Erythroblast (primary cell): Measurements from ENCODE around the gene MPHOSPH8.
"Not testable (repeated sequence)": the region's sequence is repeated elsewhere in the genome, so short reads cannot be mapped to it uniquely, and the experiment has no call there.

Source experiments
- DNase-seq, 2 experiments: peaks; one replicate each; lab custom pipeline; 2025; lab: John Stamatoyannopoulos, UW
- GATA1 ChIP-seq: IDR thresholded peaks from 2 replicates; pipeline ENCODE4 v1.6.1; 2011; ENCODE audit warnings: low read depth, mild to moderate bottlenecking, control low read depth, low read length, moderate library complexity
- POLR2A ChIP-seq: IDR thresholded peaks from 2 replicates; pipeline ENCODE4 v1.6.1; 2011; ENCODE audit warnings: mild to moderate bottlenecking, low read length

Gene MPHOSPH8

GRCh38 chr13:19605161-19605955, 28.1 kb upstream of the MPHOSPH8 start:
- TF ChIP-seq GATA1 (no peak), POLR2A (no peak)
- DNase-seq, result no peak

DNA sequence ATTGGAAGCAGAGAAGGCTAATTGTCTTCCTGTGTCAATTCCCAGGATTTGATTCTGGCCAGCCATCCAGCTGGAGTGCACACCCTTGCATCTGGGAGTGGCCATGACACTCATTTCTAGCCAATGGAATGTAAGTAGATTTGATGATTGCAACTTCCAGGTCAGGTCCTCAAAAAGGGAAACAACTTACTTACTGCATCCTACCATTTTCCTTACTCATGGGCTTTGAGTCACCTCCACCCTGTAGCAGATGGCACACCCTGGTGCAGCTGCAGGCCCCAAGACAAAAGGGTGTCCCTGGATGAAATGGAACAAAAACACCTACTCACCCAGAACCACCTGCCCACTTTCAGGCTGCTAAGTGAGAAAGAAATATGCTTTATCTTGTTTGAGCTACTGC, 27.3 kb upstream of the MPHOSPH8 start:
- peak; percentile 17 to 20 for DNase-seq
- TF ChIP-seq POLR2A (no peak), GATA1 (no peak)

DNA sequence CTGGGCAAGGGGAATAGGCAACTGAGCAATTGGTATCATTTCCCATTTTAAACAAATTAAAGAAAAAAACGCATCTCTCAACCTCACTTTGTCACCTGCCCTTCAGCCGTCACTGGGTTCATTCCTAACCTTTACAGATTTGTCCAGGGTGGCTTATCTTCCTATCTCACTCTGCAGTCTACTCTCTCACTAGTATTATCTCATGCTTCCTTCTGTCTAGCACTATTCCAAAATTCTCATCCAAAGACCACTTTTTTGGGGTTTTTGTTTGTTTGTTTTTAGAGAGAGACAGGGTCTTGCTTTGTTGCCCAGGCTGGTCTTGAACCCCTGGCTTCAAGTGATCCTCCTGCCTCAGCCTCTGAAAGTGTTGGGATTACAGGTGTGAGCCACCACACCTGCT, 26.7 kb upstream of the MPHOSPH8 start:
- TF ChIP-seq GATA1 (no peak), POLR2A (no peak)
- peak in 1 of 2 experiments; percentile 19 for DNase-seq

DNA sequence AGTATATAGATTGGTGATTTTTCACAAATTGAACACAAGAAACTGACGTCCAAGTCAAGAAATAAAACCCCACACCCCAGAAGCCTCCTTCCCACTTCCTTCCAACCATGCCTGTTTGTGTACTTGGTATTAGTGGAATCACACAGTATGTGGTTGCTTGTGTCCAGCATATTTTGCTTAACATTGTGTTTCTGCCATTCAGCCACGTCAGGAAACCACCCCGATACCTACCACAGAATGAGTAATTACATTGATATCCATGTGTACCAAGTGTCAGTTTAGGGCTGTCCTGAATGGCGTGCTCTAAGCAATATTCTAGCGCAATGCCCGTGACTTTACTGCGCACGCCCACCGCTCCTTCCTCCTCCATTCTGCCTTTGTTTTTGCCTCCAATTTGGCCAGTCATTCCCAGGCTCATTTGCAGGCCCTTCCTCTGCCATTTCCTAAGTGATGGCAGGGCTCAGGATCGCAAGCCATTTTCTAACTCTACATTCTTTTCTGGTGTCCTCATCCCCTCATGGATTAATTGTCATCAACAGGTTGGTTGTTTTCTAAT, 25.9 kb upstream of the MPHOSPH8 start:
- DNase-seq, result no peak
- no peak for TF ChIP-seq POLR2A
- TF ChIP-seq GATA1, result no peak

DNA sequence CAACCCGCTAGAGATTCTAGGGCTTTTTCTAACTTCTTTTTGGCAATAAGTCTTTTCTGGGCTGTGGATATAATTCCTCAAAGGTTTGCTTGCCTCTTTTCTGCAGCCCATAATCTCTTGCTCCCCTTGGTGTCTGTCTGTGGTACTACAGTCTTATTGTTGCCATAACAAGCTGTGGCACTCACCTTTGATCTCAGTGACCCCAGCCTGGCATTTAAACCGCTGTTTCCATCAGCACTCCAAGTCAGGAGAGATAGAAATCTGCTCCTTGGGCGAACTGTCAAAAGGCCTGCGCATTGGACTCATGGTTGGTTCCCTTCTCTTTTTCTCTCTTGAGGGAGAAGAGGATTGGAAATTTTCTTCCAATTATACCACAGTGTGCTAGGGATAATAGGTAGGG, 14.5 kb upstream of the MPHOSPH8 start:
- peak; percentile 39 to 49 for DNase-seq
- no peak for TF ChIP-seq GATA1
- no peak for TF ChIP-seq POLR2A

- no peak for TF ChIP-seq POLR2A
- TF ChIP-seq GATA1, result no peak
- DNase-seq, result no peak
Observed at GRCh38 chr13:19622193-19622592, 11.3 kb upstream of the MPHOSPH8 start.

DNA sequence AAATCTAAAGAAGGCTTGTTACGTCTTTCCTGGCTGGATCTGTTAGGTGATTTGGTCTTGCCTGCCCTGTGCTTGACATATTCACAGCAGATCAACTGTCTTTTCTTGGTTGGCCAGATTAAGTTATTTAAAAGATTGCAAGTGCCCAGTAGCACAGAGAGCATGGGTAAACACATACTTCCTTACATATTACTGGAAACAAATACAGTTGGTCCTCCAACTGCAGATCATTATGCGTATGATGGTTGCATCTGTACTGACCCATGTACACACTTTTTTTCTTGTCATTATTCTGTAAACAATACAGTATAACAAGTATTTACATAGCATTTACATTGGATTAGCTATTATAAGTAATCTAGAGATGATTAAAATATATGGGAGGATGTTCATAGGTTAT, 9.2 kb upstream of the MPHOSPH8 start:
- DNase-seq, result no peak

DNA sequence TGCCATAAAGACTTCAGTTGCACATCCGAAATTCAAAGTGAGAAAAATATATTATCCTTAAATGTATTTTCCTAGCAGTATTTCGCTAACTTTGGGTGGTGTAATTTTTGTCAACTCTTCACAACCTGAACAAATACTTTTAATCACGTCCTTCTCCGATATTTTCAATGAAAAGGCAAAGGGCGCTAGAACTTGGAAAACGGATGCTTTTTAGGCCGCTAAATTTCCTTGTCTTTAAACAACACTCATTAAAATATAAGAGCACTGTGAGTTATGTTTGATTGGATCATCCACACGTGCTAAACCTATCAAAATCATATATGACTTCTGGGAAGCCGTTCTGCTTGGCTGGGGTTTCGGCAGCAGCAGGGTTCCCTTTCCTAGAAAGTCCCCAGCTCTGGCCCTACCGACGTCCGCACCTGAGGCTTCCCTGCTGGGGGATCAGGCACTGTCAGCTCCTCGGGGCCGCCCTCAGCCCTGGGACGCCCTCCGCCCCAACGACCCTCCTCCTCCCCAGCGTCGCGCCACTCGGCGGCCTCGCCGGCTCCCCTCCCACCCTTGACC, 462 bp upstream of the MPHOSPH8 start:
- TF ChIP-seq POLR2A, result no peak
- no peak for TF ChIP-seq GATA1

More for the DNA sequence above, 9.2 kb upstream of the MPHOSPH8 start:
- no peak for TF ChIP-seq POLR2A
- no peak for TF ChIP-seq GATA1

GRCh38 chr13:19634256-19634740, 839 bp downstream of the MPHOSPH8 start:
- peak in 1 of 2 experiments; percentile 41 for DNase-seq
- TF ChIP-seq POLR2A (no peak), GATA1 (no peak)

More for the DNA sequence above, 462 bp upstream of the MPHOSPH8 start:
- DNase-seq, result no peak

- not testable (repeated sequence) for DNase-seq
Observed at GRCh38 chr13:19635926-19636325, 2.5 kb downstream of the MPHOSPH8 start.

- DNase-seq, result no peak
- TF ChIP-seq POLR2A (no peak), GATA1 (no peak)
Observed at GRCh38 chr13:19643652-19644051, 10.2 kb downstream of the MPHOSPH8 start.

- TF ChIP-seq POLR2A (no peak), GATA1 (no peak)
- DNase-seq, result no peak
Observed at GRCh38 chr13:19645000-19645399, 11.5 kb downstream of the MPHOSPH8 start.

DNA sequence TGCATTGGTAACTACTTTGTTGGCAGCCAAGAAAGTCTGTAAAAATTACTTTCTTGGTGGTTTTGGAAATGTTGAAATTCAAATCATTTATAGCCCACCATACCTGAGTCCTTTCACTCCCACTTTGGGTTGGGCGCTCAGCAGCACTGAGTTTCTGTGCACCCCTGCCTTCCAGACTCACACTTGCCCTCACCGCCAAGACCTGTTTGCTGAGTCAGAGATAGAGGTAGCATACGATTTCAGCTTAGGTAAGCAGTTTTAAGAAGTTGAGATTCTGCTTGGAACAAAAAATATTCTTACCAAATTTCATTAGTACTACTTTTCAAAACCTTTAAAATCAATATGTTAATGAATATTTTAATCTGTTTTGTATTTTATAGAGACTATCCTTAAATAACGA, 12.6 kb downstream of the MPHOSPH8 start:
- TF ChIP-seq GATA1 (no peak), POLR2A (no peak)
- DNase-seq, result no peak

GRCh38 chr13:19650742-19651141, 17.3 kb downstream of the MPHOSPH8 start:
- DNase-seq, result no peak
- TF ChIP-seq POLR2A (no peak), GATA1 (no peak)
